Measurements from ENCODE around the gene NTSR2.

The NTSR2 gene

DNA sequence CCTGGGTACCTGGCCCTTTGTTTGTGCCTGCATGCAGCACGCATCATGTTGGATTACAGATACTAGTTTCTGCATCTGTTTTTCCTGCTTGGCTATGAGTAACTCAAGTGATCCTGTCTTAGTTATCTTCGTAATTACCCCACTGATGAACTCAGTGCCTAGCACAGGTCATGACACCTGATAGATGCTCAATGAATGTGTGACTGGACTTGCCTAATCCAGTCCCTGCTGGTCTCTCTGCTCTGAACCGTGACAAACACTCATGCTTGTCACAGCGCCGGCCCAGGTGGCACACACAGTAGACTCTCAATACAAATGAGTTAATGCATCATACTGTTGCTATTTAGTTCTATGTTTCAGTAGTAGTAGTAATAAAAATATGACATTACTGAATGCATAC is 31.2 kb upstream of the NTSR2 start:
- DNase-seq (ENCODE audit: low read depth, low spot score): no peak
- no peak overlapping the region for H3K4me3 ChIP-seq (ENCODE audit: low read length)

DNA sequence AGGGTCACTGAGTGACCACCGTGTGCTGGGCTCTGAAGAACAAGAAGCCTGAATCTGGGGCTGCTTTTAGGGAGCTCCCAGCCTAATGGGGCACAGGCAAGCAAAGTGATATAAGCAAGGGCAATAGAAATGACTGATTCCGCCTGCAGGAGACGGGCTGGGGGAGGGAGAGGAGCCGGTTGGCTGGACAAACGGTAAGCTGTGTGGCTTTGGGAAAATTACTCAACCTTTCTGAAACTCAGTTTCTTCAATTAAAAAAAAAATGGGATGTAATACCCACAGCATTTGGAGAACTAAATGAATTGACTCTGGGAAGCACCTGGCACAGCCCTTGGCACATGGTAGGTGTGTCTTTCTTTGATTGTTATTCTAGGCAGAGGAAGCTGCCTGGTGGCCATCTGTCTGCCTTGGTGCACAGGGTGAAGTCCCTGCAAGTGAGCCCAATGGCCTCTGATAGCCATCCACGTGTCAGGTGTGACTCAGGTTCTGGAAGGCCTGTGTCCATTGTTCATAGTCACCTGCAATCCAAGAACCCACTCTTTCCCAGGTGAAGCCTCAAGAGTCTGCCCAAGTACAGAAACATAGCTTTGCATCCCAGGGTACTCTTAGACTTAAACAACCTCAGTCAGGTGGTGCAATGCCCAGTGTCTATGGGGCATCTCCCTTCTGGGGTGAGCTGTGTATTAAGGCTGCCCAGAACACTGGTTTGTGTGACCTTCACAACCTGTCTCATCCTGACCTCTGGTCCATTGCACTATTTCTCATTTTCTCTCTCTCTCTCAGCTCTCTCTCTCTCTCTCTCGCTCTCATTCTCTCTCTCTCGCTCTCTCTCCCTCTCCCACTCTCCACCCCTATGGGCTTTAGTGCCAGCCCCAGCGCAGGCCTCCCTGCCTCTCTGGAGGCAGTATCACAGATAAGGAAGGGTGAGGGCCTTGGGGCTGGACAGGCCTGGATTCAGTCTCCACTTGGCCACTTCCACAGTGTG is 30.0 kb upstream of the NTSR2 start:
- DNase-seq (ENCODE audit: low read depth, low spot score): no peak
- H3K4me3 ChIP-seq (ENCODE audit: low read length): no peak overlapping the region

DNA sequence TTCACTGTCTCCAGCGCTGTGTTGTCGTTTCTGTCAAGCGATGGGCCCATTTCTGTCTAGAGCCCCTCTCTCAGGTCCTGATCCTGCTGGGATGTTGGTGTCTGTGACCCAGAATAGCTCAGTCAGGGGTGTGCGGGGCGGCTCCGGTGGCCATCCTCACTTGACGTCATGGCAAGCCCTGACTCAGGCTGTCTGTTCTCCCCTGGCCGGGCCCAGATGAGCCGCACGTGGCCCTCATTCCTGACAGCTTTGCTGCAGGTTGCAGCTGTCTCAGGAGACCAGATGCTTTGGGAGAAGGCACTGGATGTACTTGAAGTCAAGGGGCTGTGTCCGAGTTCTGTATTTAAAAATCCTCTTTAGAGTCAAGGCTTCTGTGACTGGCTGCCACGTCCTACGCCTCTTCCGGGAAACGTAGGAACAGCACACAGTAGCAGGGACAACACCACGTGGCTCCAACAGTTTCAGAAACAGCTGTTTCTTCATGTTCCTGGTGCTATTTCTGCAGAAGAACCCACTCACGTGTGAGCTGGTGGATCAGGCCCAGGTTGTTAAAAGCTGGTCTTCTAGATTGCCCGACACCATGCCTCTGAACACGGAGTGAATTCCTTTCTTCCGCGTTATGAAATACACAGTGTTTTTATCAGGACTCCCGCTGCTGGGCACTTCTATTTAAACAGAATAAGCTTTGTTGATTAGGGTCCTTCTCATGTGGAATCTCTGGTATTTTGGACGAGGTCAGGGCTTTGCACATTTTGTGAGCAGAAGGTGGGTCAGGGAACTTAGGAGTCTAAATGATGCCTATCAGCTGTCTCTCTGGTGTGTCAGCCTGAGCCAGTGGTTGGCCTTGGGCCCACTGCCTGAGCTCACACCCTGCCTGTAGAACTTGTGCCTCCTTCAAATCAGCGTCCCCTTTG is 28.3 kb upstream of the NTSR2 start:
- DNase-seq (ENCODE audit: low read depth, low spot score): no peak
- no peak overlapping the region for H3K4me3 ChIP-seq (ENCODE audit: low read length)

DNA sequence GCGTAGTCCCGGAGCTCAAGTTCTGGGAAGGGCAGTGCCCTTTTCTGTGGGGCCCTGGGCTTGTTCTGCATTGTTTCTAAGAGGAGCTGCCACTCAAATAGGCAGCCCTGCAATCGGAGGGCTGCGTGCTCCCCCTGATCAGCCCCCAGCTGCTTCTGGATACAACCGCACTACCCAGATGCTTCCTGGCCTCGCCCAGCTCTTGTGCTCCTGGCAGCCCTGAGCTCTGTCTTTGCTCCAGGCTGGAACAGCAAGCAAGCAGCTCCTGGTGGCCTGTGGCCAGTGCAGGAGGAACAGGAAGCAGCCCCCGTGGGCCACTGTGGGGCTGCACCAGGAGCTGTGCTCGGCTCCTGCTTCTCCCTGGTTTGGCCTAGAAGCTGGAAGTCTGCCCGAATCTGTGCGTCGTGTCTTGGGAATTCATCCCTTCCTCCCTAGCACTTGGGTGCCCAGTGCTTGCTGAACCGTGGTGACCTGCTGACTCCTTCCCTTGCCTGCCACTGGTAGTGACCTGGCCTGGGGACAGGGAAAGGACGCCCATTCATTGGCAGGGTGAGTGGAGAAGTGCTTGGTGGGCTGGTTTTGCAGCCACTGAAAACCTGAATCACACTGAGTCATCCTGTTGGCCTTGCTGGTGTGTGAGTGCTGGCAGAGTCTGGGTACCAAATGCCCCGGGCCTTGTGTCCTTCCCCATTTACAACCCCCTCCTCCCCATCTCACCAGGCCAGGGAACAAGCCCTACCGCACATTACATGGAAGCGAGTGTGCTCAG is 27.3 kb upstream of the NTSR2 start:
- no peak for DNase-seq (ENCODE audit: low read depth, low spot score)
- no peak overlapping the region for H3K4me3 ChIP-seq (ENCODE audit: low read length)

DNA sequence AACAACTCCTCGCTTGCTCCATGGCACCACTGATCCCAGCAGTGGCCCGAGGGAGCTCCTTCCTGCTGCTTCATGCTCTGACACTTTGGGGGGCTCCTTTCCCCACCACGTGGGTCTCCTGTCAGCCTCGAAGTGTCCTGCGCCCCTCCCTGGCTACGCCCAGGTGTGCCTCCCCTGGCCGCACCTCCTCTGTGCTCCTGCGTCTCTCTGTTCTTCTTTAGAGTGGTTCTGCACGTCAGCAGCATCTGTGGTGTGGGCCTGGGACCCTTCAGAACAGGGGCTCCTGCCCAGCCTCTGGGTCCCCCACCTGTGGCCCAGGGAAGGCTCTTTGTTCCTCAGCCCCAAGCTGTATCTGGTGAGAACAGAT is 26.7 kb upstream of the NTSR2 start:
- no peak overlapping the region for H3K4me3 ChIP-seq (ENCODE audit: low read length)
- no peak for DNase-seq (ENCODE audit: low read depth, low spot score)

DNA sequence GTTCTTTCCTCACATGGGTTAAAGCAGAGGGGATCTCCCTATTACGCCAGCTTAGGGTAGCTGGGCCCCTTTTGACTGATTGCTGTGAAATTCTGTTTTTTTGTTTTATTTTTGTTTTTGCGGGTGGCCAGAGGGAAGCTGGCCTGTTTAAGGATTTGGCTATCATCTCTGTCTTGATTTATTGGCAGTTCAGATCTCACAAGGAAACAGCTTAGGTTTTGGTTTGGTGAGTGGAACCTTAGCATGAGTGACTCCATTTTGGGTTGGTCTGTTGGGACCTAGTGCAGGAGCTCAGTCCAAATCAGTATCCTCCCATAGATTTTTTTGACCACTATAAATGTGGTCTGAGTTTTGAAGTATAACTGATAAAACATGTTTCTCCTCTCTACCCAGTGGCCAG is 25.6 kb upstream of the NTSR2 start:
- no peak overlapping the region for H3K4me3 ChIP-seq (ENCODE audit: low read length)
- DNase-seq (ENCODE audit: low read depth, low spot score): no peak

DNA sequence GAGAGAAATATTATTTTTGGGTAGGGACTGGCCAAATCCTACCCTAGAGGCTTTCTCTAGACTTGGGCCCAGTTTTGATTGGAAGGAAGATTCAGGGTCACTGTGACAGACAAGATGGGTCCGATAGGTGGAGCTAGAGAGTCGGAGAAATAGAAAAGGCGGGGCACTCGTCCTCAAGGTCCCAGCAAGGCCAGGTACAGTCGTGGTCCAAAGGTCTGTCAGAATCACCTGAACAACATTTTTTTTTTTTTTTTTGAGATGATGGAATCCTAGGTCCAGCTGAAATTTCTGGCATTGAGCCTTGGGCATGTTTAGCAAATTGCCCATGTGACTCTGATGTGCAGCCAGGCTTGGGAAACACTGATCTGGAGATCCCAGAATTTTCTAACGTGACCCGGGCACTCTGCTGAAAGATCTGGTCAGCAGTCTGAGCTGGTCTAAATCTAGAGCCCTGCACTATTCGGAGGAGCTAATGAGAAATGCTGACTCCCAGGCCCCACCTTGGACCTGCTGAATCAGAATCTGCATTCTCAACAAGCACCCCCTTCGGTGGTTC is 23.0 kb upstream of the NTSR2 start:
- peak; percentile 39 for DNase-seq (ENCODE audit: low read depth, low spot score)
- H3K4me3 ChIP-seq (ENCODE audit: low read length): no peak overlapping the region

DNA sequence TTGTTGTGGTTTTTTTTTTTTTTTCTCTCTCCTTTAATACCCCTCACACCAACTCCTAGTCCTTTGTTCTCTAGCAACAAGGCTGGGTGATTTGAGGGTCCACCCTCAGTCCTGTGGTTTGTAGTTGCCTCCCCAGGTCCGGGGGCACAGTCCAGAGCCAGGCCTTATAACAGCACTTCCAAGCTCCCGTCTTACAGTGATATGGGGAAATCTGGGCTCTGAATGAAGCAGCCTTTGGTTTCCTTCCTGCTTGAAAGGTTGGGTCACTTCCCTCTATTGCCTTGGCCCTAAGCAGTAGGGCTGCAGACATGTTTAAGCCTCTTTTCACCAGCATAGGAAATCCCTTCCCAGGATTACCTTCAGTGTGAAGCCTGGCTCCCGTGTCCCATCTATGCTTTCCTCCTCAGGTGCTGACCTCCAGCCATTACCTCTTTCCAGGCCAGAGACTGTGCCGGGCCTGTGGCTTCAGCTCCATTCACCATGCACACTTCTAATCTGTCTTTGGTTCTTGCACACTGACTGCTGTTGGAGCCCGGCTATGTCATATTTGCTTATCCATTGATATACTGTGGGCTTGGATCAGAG is 21.2 kb upstream of the NTSR2 start:
- DNase-seq (ENCODE audit: low read depth, low spot score): no peak
- H3K4me3 ChIP-seq (ENCODE audit: low read length): no peak overlapping the region

DNA sequence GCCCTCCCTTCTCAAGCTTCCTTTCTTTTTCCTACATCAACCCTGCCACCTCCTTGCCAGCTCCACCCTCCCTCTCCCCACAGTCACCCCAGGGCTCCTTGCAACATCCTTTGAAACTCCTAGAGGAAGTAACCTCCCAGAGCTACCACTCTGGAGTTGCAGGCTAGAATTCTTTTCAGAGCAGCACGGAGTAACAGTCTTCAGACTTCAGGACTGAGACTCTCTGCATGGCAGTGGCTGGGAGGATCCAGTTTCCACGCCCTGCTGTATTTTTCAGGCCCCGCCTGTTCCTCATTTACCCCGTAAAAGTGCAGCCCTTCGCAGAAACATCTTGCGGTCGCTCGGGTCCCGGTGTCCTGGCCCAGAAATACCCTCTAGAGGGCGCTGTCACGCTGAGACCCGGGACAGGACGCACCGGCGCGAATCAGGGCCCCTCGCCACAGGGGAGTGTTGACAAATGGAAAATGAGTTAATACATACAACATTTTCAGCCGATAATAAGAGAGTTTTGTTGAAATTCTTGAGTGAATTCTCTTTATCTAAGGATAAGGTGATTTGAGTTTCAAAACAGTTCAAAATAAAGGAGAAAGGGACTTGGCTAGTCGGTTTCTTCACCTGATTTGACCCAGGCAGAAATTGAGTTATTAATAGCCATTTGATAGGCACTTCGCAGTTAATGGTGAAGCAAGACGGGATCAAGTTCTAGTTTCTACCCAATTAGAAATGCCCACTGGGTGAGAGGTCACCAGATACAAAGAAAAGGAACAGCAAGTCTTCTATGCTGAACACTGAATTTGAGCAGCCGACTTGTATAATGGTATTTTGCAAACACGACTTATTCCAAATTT is 18.5 kb upstream of the NTSR2 start:
- peak; percentile 55 for DNase-seq (ENCODE audit: low read depth, low spot score)
- no peak overlapping the region; the same call in 1 of the 2 replicates for H3K4me3 ChIP-seq (ENCODE audit: low read length)

DNA sequence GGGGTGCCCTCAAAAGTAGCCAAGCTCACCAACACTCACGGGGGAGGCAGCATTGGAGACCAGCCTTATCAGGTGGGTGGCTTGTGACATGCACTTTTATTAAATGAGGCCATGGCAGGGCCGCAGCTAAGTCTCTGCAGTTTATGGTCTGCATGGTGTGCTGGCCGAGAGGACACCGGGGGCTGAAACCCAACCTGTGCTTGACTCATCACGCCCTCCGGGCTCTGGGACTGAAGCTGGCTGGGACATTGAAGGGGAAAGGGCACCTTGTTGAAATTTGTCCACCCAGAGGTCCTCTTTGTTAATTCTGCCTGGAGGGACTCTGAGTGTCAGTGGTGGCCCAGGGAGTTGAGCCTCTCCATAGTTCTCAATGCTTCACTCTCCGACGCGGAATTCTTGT is 17.7 kb upstream of the NTSR2 start:
- DNase-seq (ENCODE audit: low read depth, low spot score): no peak
- H3K4me3 ChIP-seq (ENCODE audit: low read length): no peak overlapping the region

DNA sequence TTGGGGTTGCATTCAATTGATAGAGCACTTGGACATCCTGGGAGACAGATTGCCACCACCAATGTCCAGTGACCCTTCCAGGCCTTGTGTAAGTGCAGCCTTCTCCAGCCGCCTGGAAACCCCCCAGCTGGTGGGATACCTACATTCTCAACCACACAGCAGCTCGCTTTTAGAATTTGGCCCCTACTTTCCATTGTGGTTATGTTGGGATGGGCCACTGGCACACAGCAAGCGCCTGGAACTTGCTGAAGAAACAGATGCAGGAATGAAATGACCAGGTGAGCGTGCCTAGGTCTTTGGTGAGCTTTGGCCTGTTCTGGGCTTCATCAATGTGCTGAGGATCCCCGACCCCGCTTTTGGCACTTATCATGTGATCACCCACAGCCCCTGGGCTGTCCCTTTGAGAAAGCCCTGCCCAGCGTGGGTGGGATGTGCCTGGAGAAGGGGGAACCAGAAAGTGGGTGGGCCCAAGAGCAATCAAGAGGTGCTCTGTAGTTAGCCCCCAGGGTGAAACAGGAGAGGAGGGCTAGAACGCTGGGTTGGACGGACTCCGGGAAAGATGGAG is 16.0 kb upstream of the NTSR2 start:
- no peak for DNase-seq (ENCODE audit: low read depth, low spot score)
- no peak overlapping the region for H3K4me3 ChIP-seq (ENCODE audit: low read length)

DNA sequence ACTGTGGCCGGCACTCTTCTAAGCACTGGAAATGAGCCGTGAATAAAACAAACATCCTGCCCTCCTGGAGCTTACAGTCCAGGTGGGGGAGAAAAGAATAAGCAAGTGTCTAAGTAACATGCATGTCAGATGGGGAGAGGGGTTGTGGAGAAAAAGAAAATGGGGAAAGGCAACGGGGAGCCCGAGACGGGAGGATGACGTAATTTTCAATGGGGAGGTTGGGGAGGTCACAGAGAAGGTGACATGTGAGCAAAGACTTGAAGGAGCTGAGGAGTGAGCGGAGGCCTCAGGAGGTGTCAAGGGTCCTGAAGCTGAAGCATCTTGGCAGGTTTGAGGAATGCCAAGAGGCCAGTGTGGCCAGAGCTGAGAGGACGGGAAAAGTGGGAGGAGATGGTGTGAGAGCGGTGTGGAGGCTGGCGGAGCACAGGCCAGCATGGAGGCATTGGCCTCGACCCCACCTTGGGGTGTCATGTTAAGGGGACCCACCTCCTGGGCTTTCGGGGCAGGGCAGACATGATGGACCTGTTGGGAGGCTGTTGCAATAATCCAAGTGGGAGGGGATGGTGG is 15.0 kb upstream of the NTSR2 start:
- no peak for DNase-seq (ENCODE audit: low read depth, low spot score)
- H3K4me3 ChIP-seq (ENCODE audit: low read length): no peak overlapping the region

DNA sequence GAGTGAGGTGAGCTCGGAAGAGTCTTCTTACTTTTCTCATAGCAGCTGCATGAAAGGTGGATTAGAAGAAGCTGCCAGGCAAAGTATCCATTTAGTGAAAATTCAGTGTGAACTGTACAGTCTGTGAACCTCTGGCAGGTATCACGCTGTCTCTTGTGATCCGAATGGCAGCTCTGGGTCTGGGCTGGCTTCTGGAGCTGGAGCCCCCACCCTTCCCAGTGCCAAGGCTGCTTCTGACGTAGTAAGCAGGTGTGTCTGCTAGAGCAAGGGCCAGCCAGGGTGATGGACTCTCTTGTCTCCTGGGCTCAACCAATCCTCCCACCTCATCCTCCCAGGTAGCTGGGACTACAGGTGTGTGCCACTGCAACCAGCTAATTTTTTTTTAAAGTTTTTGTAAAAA is 14.0 kb upstream of the NTSR2 start:
- no peak for DNase-seq (ENCODE audit: low read depth, low spot score)
- no peak overlapping the region for H3K4me3 ChIP-seq (ENCODE audit: low read length)

DNA sequence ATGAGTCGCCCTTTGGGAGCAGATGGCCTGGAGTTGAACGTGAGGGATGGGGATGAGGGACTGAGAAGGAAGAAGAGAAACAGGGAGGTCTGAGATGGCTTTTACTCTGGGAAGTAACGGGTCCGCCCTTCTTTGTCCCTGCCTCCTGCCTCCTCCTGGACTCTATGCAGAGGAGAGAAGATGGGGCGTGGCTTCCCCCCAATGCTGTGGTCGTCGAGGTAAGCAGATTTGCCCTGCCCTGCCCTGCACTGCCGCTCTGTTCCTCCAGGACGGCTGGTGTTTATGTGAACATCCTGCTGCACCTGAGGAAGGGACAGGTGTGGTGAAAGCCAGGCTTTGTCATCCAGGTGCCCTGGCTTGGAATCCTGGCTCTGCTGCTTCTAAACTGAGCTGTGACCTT is 13.5 kb upstream of the NTSR2 start:
- DNase-seq (ENCODE audit: low read depth, low spot score): no peak
- no peak overlapping the region for H3K4me3 ChIP-seq (ENCODE audit: low read length)

DNA sequence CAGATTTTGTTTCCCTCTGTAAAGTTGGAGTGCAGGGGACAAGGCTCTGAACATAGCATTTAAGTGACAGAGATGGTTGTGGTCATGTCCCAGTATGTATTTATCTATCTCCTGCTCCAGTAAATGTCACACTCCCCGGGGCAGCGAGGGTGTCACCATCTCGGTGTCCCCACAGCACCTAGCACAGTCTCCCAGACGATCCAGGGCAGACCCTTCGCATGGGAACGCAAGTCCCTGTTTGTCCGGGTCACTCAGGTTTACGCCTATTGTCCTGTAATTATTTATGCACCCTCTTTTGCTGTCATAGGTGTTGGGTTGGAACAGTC is 12.6 kb upstream of the NTSR2 start:
- H3K4me3 ChIP-seq (ENCODE audit: low read length): no peak overlapping the region
- no peak for DNase-seq (ENCODE audit: low read depth, low spot score)

DNA sequence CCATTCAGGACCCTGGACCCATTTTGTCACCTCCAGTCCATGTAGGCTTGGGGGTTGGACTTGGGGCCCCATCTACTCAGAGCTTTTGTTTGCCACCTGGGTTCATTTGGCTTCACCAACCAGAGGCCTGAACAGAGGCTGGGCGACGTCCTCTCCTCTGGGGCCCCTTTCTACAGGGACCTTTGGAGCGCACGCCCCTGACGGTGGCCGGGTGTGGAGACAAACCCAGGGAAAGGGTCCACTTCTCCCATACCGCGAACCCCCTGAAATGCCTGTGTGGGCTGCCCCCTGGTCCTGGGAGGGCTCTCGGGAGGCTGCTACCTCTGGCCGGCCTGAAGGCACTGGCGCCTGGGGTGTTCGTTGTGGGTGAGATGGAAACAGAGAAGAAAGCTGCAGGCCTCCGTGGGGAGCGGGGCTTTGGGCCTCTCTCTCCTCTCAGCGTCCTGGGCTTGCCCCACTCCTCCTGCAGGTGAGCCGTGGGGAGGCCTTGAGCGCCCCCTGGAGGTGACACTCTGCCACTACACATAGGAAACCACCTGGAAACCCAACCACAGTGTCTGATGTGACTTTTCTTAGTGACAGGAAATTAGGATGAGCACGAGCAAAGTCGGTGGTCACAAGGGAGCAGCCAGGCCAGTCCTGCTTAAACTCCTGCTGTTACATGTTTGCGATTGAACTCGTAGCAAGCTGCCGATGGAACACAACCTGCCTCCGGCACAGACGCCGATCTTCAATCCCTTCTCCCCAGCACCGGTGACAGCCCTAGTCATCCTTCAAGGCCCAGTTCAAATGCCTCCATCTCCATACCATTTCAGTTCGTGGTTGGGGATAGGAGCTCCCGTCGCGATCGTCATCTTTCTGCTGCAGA is 12.0 kb upstream of the NTSR2 start:
- DNase-seq (ENCODE audit: low read depth, low spot score): peak; percentile 32
- H3K4me3 ChIP-seq (ENCODE audit: low read length): no peak overlapping the region

All from Jurkat, Clone E6-1 (cell line).